SU-DHL-6 (cell line): Measurements from ENCODE around the gene FBXO42.

Experiments used
- H2AFZ ChIP-seq: fragments of 200-600 bp; sonication (generic); 2 replicates; pipeline ENCODE4 v1.6.1; 2014; ENCODE audit warnings: low read depth, mild to moderate bottlenecking, moderate library complexity, mixed read lengths, antibody characterized with exemption, low read length; ENCODE audit not compliant: severe bottlenecking
- H3F3A ChIP-seq: fragments of 200-600 bp; shearing (Covaris generic); 2 replicates; pipeline ENCODE4 v1.6.0; 2016; ENCODE audit warnings: antibody characterized with exemption, mild to moderate bottlenecking; ENCODE audit not compliant: insufficient read depth
- H3K27ac ChIP-seq: fragments of 200-600 bp; sonication (generic); 2 replicates; pipeline ENCODE4 v1.5.1; 2016; ENCODE audit warnings: low read depth, mild to moderate bottlenecking, low read length, moderate library complexity, mixed read lengths
- H3K27me3 ChIP-seq: fragments of 200-600 bp; sonication (generic), shearing (Covaris generic); 2 replicates; pipeline ENCODE4 v1.6.0; 2014; ENCODE audit warnings: mild to moderate bottlenecking, low read length
- H3K36me3 ChIP-seq: fragments of 200-600 bp; sonication (generic); 2 replicates; pipeline ENCODE4 v1.6.1; 2014; ENCODE audit warnings: mild to moderate bottlenecking, low read length, mixed read lengths
- H3K4me2 ChIP-seq: fragments of 300-600, 200-600 bp; shearing (Covaris generic), sonication (generic); 2 replicates; pipeline ENCODE4 v1.6.0; 2014; ENCODE audit warnings: low read length, low read depth, mild to moderate bottlenecking; ENCODE audit not compliant: poor library complexity, severe bottlenecking
- H3K4me3 ChIP-seq: fragments of 200-600 bp; sonication (generic); 2 replicates; pipeline ENCODE4 v1.5.1; 2014; ENCODE audit warnings: antibody characterized with exemption, low read length, mild to moderate bottlenecking, mixed read lengths; ENCODE audit not compliant: insufficient read depth, poor library complexity, severe bottlenecking
- H3K79me2 ChIP-seq: fragments of 200-600 bp; sonication (generic); 2 replicates; pipeline ENCODE4 v1.6.1; 2014; ENCODE audit warnings: mild to moderate bottlenecking, low read length, moderate library complexity; ENCODE audit not compliant: insufficient read depth
- H3K9ac ChIP-seq: fragments of 200-600 bp; sonication (generic); 2 replicates; pipeline ENCODE4 v1.7.0; 2014; ENCODE audit warnings: mild to moderate bottlenecking, low read length
- H3K9me2 ChIP-seq: fragments of 200-600 bp; sonication (generic); replicated peaks from 2 replicates; pipeline ENCODE4 v1.6.1; 2014; ENCODE audit warnings: low read length; ENCODE audit not compliant: insufficient read depth
- H3K9me3 ChIP-seq: fragments of 200-600 bp; sonication (generic); 2 replicates; pipeline ENCODE4 v1.6.1; 2014; ENCODE audit warnings: low read length, mixed read lengths; ENCODE audit not compliant: insufficient read depth
- H4K20me1 ChIP-seq: fragments of 200-600 bp; sonication (generic); 2 replicates; pipeline ENCODE4 v1.6.1; 2014; ENCODE audit warnings: low read depth, mild to moderate bottlenecking, antibody characterized with exemption, low read length, moderate library complexity, mixed read lengths
- CTCF ChIP-seq: fragments of 200-600 bp; sonication (generic); IDR thresholded peaks from one replicate; pipeline ENCODE4 v1.5.1; 2017; ENCODE audit warnings: antibody characterized with exemption, mild to moderate bottlenecking, low read length, moderate library complexity; ENCODE audit not compliant: insufficient read depth, poor library complexity, severe bottlenecking
- EZH2phosphoT487 ChIP-seq: fragments of 200-600 bp; sonication (generic), shearing (Covaris generic); conservative IDR thresholded peaks from 2 replicates; pipeline ENCODE4 v1.6.1; 2018; ENCODE audit warnings: mild to moderate bottlenecking, antibody characterized with exemption, low read length, moderate library complexity, mixed read lengths

FBXO42 gene

GRCh38 chr1:16375521-16376340 lies 23.5 kb upstream of the FBXO42 start:
- H2AFZ ChIP-seq, result no peak overlapping the region
- peaks cover 27% of the 10 kb centered on the region for H4K20me1 ChIP-seq
- H3K36me3 ChIP-seq, result no peaks in the 10 kb centered on the region
- no peaks in the 10 kb centered on the region for H3K9me2 ChIP-seq
- H3K27me3 ChIP-seq, result no peaks in the 10 kb centered on the region
- peaks cover 100% of the 10 kb centered on the region for H3K79me2 ChIP-seq
- no peak for TF ChIP-seq EZH2phosphoT487
- no peak for TF ChIP-seq CTCF
- no peak overlapping the region for H3K9ac ChIP-seq
- H3K27ac ChIP-seq, result no peak overlapping the region
- H3K9me3 ChIP-seq, result no peaks in the 10 kb centered on the region
- no peak overlapping the region for H3K4me3 ChIP-seq
- peaks cover 3% of the 10 kb centered on the region; the same call in 1 of the 2 replicates for H3F3A ChIP-seq
- H3K4me2 ChIP-seq, result no peak overlapping the region

- no peaks in the 10 kb centered on the region for H3K9me3 ChIP-seq
- H4K20me1 ChIP-seq, result peaks cover 28% of the 10 kb centered on the region
- H2AFZ ChIP-seq, result no peak overlapping the region
- no peaks in the 10 kb centered on the region for H3K9me2 ChIP-seq
- H3K4me3 ChIP-seq, result no peak overlapping the region
- H3K36me3 ChIP-seq, result no peaks in the 10 kb centered on the region
- no peak for TF ChIP-seq EZH2phosphoT487
- TF ChIP-seq CTCF, result no peak
- H3K27ac ChIP-seq, result no peak overlapping the region
- H3K79me2 ChIP-seq, result peaks cover 100% of the 10 kb centered on the region
- no peaks in the 10 kb centered on the region for H3K27me3 ChIP-seq
- no peak overlapping the region for H3K9ac ChIP-seq
- no peak overlapping the region for H3K4me2 ChIP-seq
- peaks cover 3% of the 10 kb centered on the region; the same call in 1 of the 2 replicates for H3F3A ChIP-seq
These were observed 22.0 kb upstream of the FBXO42 start for GRCh38 chr1:16374266-16374665.

GRCh38 chr1:16372535-16373285 lies 20.4 kb upstream of the FBXO42 start:
- H3K4me2 ChIP-seq, result no peak overlapping the region
- H3K9ac ChIP-seq, result no peak overlapping the region
- no peak overlapping the region for H3K4me3 ChIP-seq
- no peak overlapping the region for H3K27ac ChIP-seq
- no peaks in the 10 kb centered on the region for H3K36me3 ChIP-seq
- H3K79me2 ChIP-seq, result peaks cover 100% of the 10 kb centered on the region
- H3K27me3 ChIP-seq, result no peaks in the 10 kb centered on the region
- TF ChIP-seq CTCF (no peak), EZH2phosphoT487 (no peak)
- no peak overlapping the region for H2AFZ ChIP-seq
- H3K9me3 ChIP-seq, result no peaks in the 10 kb centered on the region
- H3K9me2 ChIP-seq, result no peaks in the 10 kb centered on the region
- H3F3A ChIP-seq, result peaks cover 3% of the 10 kb centered on the region; the same call in 1 of the 2 replicates
- H4K20me1 ChIP-seq, result peaks cover 37% of the 10 kb centered on the region; the same call in 1 of the 2 replicates
